Breast epithelium (tissue), 3 donors: ENCODE results near the gene SDHC.

Experiments
- CTCF ChIP-seq, 3 donors: fragments of 450-650 bp; IDR thresholded peaks; one replicate each; pipeline ENCODE4 v1.5.1; 2016 to 2017; ENCODE audit warnings: antibody characterized with exemption in 3 of 3, mild to moderate bottlenecking in 3 of 3, moderate library complexity in 3 of 3
- POLR2AphosphoS5 ChIP-seq, 3 donors: sonication (generic); formaldehyde crosslinking; IDR thresholded peaks; one replicate each; pipeline ENCODE4 v1.6.1; 2017; ENCODE audit warnings: antibody characterized with exemption in 3 of 3

DNA sequence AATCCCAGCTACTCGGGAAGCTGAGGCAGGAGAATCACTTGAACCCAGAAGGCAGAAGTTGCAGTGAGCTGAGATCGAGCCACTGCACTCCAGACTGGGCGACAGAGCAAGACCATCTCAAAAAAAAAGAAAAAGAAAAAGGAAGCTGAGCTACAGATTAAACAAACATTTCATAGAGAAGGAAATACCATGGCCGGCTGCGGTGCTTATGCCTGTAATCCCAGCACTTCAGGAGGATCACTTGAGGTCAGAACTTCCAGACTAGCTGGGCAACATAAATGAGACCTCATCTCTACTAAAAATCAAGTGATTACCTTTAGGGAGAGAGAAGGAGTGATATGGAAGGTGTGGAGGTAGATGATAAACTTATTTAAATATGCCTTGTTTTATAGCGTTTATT, 67.5 kb downstream of the SDHC start:
- TF ChIP-seq CTCF (IDR thresholded peaks at IDR 0.05), result no peak
- no peak for TF ChIP-seq POLR2AphosphoS5 (IDR thresholded peaks at IDR 0.05)
